Left cardiac atrium (tissue), 4 donors: ENCODE data around the gene ERBB4. TPM values are rescaled to one million over a fixed set of nuclear protein-coding genes. Genes with fewer than 3 reads are reported as not detected.

Experiments used
- ATAC-seq, 2 donors: fragments of 200-7000 bp; cut with Tn5 transposase; one replicate each; pipeline ENCODE4 v1.9.1; 2020; ENCODE audit warnings: mild to moderate bottlenecking in 2 of 2, moderate library complexity in 2 of 2
- DNase-seq: peaks from one replicate; pipeline ENCODE4 v3.0.0-alpha.2; 2020
- intact Hi-C, 2 donors: fragments of 100-400 bp; cut with DNase I; formaldehyde crosslinking; loops; one replicate each; pipeline versions ENCODE4 v1.14.1 to v1.15.1; 2022 to 2023
- total RNA-seq, 2 donors: library from RNA; stranded (reverse); fragmentation: NEBNext Ultra II Directional; extraction: Animal tissue kit (Norgen Biotek cat#: 25700); gene quantifications; one replicate each; pipeline ENCODE4 v1.2.1, GENCODE V29; 2021
- donor health status: DM: no; HTN: yes; CAD: no.
- donor health status: DM: no; HTN: yes; CAD: no; lungs with severe emphysema.
- donor health status: DM: yes; HTN: yes; CAD: no.
- donor health status: Dilated cardiomyopathy.

Gene ERBB4
- total RNA-seq, 2 donors from 2014 or later = 17.9 to 20.6 TPM

GRCh38 chr2:211451642-211452041 lies 1087.0 kb downstream of the ERBB4 start:
- no peak for ATAC-seq
- intact Hi-C loops = no loop called here
- DNase-seq = no peak

DNA sequence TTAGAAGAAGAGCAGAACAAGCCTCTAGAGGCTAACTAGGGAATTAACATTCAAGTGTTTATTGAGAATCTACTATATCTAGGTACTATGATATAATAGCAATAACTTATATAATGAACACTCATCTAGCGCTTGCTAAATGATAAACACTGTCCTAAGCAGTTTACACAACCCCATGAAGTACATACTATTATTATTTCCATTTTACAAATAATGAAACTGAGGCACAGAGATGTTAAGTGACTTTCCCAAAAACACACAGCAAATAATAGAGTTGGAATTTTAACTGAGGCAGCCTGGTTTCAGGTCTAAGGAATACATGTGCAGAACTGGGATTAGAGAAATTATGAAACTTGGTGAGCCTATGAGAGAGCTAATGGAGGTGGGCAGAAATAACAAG lies 1088.8 kb downstream of the ERBB4 start:
- intact Hi-C loops = no loop called here
- DNase-seq = no peak
- no peak for ATAC-seq

DNA sequence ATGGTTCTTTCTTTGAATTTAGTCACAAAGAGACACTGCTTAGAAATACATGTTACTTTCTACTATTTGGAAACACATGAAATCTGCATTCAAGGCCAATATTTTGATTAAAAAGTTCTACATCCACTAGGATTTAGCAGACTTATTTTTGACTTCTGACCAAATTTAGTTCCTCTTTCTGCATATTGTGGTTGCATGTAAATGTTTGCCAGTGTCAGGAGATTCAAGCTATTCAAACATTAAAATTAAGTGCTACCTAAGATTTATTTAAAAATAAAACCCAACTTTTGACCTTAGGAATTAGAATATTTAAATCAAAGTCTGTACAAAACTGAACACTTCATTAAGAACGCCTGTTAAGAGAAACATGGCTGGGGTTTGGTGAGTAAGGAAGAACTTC lies 1091.1 kb downstream of the ERBB4 start:
- DNase-seq = no peak
- intact Hi-C loops = no loop called here
- ATAC-seq = no peak

GRCh38 chr2:211440107-211440506 lies 1098.5 kb downstream of the ERBB4 start:
- DNase-seq (no peak), ATAC-seq (no peak)
- intact Hi-C loops = no loop called here

- no peak for ATAC-seq
Measured at GRCh38 chr2:211439011-211439410, 1099.6 kb downstream of the ERBB4 start.

GRCh38 chr2:211437396-211437795 lies 1101.2 kb downstream of the ERBB4 start:
- intact Hi-C loops = no loop called here
- ATAC-seq (no peak), DNase-seq (no peak)

More at GRCh38 chr2:211439011-211439410, 1099.6 kb downstream of the ERBB4 start:
- intact Hi-C loops = no loop called here
- DNase-seq = no peak

GRCh38 chr2:211436182-211436581 lies 1102.4 kb downstream of the ERBB4 start:
- ATAC-seq (no peak), DNase-seq (no peak)
- intact Hi-C loops = no loop called here

DNA sequence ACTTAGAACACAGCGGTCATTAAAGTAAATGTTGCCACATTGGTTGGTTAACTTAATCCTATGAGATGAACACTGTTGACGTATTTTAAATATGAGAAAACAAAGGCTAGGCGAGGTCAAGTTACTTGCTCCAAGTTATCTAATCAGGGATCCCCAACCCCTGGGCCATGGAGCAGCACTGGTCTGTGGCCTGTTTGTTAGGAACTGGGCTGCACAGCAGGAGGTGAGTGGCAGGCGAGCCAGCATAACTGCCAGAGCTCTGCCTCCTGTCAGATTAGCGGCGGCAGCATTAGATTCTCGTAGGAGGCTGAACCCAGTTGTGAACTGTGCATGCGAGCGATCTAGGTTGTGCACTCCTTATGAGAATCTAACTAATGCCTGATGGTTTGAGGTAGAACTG lies 1103.3 kb downstream of the ERBB4 start:
- DNase-seq = no peak
- intact Hi-C loops = no loop called here
- ATAC-seq = no peak

DNA sequence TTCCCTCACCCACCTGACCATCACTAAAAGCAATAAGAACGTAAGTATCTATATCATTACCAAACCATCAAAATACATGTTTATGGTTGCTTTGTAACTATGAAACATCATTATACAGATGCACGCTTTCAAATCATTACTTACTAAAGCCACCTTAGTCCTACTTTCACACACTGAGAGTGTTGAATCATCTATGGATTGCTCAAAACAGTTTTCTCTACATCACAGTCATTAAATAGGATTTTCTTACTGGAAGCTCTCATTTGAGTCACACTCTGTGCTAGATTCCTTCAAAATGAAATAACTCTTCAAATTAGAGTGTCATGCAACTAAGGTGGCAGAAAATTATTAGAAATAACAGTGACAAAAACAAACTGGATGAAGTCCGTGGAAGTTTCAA lies 1103.8 kb downstream of the ERBB4 start:
- DNase-seq (no peak), ATAC-seq (no peak)
- intact Hi-C loops = no loop called here

GRCh38 chr2:211429256-211429920 lies 1109.2 kb downstream of the ERBB4 start:
- no peak for ATAC-seq
- intact Hi-C loops = no loop called here

DNA sequence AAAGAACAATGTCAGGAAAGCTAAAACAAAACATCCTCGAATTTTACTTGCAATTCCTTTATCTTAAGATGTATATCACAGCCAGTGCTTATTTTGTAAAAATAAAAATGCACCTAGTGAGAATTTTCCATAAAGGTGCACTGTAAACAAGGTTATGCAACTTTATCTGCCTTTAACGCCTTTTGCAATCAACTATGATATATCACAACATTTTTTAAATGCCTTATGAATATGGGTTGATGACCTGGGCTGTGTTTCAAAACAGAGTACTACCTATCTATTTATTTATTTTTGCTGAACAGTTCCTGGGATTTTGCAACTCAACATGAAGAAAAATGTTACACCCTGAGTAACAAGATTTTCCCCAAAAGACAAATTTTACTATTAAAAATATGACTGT lies 1112.4 kb downstream of the ERBB4 start:
- intact Hi-C loops = no loop called here
- ATAC-seq = no peak
- no peak for DNase-seq

More at GRCh38 chr2:211429256-211429920, 1109.2 kb downstream of the ERBB4 start:
- DNase-seq = no peak

- ATAC-seq (no peak), DNase-seq (no peak)
- intact Hi-C loops = no loop called here
Measured at GRCh38 chr2:211423018-211423417, 1115.6 kb downstream of the ERBB4 start.

- intact Hi-C loops = no loop called here
- ATAC-seq (no peak), DNase-seq (no peak)
Measured at GRCh38 chr2:211417544-211417943, 1121.1 kb downstream of the ERBB4 start.

- DNase-seq (no peak), ATAC-seq (no peak)
- intact Hi-C loops = no loop called here
Measured at GRCh38 chr2:211416373-211416772, 1122.2 kb downstream of the ERBB4 start.

DNA sequence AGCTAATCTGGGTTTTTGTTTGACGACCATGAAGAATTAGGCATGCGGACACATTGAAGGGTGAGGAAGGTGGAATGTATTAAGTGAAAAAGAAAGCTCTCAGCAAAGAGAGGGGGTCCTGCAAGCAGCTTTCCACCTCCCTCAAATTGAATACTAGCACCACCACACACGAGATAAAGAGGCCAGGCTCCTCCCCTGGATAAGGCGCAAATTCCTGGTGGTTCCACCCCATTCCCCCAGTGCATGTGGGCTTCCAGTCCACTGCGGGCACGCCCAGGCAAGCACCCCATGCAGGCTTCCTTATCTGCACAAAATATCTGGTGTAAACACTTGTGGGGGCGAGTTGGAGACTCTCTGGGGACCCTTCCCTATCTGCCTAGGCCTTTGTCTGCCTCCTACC lies 1124.9 kb downstream of the ERBB4 start:
- intact Hi-C loops = no loop called here
- no peak for DNase-seq
- no peak for ATAC-seq

DNA sequence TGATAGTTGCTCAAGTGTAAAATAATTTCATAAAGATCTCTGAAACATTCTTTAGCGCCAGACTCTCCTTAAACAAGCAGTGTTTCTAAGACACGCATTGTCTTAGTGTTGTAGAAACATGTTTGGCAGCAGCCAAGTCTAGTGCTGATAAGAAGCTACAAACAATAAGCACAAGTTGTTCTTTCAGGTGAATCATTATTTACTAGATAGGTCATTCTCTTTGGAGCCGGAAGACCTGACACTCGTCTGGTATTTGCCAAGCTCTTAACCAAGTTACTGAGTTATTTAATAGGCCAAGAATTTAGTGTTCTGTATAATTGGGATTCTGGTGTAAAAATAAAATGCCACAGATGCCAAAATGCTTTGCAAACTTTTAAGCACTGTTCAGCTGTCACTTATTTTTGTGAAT lies 1130.1 kb downstream of the ERBB4 start:
- intact Hi-C loops = no loop called here
- ATAC-seq = peak in 1 of 2 donors; percentile 81
- DNase-seq = no peak

GRCh38 chr2:211407076-211407475 lies 1131.5 kb downstream of the ERBB4 start:
- no peak for DNase-seq
- intact Hi-C loops = no loop called here
- no peak for ATAC-seq

DNA sequence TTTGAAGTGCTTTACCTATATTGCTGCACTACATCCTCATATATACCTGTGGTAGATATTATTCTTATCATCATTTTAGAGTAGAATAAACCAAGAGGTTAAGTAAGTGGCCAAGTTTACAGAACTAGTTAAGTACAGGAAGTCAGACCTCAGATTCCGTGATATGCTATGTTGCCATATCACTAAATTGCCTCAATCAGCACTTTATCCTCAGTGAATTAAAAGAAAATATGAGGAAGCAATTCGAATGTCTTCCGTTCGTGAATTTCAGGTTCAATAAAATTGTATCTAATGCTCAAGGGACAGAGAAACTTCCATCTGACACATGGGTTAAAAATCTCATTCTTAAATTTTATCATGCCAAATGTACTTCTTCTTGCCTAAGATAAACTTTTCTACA lies 1133.6 kb downstream of the ERBB4 start:
- ATAC-seq (no peak), DNase-seq (no peak)
- intact Hi-C loops = no loop called here

- ATAC-seq (no peak), DNase-seq (no peak)
- intact Hi-C loops = no loop called here
Measured at GRCh38 chr2:211404098-211404497, 1134.5 kb downstream of the ERBB4 start.

GRCh38 chr2:211401328-211401727 lies 1137.3 kb downstream of the ERBB4 start:
- intact Hi-C loops = no loop called here
- DNase-seq = no peak
- ATAC-seq = no peak

DNA sequence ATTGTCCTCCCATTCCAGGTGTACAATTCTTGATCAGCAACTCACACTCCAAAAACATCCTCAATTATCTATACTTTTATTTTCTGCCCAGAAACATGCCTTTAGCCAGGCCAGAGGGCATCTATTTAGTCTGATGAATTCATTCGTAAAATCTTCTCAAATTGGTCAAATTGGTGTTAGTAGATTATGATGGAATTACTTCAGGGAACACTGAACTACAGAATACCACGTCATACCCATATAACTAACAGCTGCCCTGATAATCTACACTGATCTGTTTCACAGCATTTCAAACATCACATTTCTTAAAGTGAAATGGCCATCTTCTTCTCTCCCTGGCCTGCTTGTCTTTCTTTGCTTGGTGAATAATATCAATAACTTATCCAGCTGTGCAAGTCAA lies 1140.8 kb downstream of the ERBB4 start:
- DNase-seq (no peak), ATAC-seq (no peak)

DNA sequence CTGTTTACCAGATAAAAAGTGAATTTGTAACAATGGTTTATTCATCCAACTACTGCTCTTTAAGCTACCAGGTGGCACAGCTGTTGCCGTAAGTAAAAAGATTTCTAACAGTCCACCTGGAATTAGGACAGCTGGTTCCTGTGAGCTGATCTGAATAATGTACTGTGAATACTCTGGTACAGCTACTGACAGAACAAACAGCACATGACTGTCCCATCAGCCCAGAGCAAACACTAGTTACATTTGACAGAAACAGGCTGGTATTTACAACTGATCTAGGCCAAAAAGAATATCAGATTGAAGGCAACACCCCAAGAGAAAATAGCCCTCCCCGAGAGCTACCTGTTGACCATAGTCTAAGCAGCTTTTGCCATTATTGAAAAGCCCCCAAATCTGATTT lies 1141.8 kb downstream of the ERBB4 start:
- DNase-seq (no peak), ATAC-seq (no peak)
- intact Hi-C loops = no loop called here

More for the DNA sequence above, 1140.8 kb downstream of the ERBB4 start:
- intact Hi-C loops = no loop called here
